HG03378 (cell line): ENCODE measurements around the gene GNAS.
A peak's percentile ranks its signal among the peaks of the same experiment; 100 is the strongest.
"Not testable (repeated sequence)": the region's sequence is repeated elsewhere in the genome, so short reads cannot be mapped to it uniquely, and the experiment has no call there.

Experiments
- ATAC-seq: cut with Tn5 transposase; IDR thresholded peaks from one replicate; pipeline ENCODE4 v1.9.1; 2021; ENCODE audit warnings: mild to moderate bottlenecking, moderate library complexity; ENCODE audit not compliant: unreplicated experiment

Gene GNAS

DNA sequence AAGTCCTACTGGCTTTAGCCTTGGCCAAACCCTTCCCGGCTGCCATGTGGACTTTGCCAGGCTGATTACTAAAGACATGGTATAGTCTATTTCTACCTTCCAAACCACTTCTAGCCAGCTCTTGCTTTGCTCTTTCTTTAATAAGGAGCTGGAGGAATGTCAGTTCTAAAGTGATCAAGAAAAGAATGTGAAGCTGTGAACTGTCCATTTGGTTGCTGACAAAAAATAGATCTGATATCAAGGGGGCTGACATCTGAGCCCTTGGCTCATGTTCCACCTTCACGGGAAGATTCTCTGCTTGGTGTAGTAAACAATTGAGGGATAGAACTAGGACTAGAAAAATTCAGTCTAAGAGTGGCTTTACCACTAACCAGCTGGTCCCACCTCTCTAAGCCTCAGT lies 24.4 kb upstream of the GNAS start:
- ATAC-seq, result no peak

- not testable (repeated sequence) for ATAC-seq
These were observed 23.7 kb upstream of the GNAS start for GRCh38 chr20:58828804-58829203.

DNA sequence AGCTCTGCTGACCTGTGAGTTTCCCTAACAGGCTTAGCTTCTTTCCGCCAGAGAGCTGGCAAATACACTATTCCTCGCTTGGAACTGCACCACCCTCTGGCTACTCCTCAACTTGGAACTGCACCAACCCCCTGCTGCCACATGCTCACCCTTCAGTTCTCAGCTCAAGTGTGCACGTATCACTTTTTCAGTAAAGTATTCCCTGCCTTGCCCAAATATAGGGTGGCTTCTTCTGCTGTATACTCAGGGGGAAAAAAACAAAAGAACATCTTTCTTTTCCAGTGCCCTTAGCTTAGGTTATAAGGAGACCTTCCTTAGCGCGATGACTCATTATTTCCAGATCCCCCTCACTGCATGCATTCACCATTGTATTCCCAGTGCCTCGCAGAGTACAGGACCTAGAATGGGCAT lies 23.0 kb upstream of the GNAS start:
- no peak for ATAC-seq

- ATAC-seq, result no peak
These were observed 20.1 kb upstream of the GNAS start for GRCh38 chr20:58832457-58832856.

DNA sequence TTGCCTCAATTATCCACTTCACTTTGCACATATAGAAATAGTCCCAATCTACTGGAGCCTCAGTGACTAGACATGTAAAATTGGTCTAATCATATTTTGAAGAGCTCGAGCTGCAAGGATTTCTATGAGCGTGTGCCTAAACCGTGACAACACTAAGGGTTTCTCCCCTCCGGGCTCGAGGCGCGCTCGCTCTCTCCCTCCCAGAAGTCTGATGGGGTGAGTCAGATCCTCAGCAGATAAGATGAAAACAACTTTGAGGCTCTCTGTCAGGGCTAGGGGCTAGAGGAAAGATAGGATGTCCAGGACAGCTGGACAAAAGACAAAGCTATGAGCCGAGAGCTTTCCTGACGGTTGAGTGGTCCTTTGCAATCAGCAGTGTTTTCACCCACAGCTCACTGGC lies 18.6 kb upstream of the GNAS start:
- no peak for ATAC-seq

DNA sequence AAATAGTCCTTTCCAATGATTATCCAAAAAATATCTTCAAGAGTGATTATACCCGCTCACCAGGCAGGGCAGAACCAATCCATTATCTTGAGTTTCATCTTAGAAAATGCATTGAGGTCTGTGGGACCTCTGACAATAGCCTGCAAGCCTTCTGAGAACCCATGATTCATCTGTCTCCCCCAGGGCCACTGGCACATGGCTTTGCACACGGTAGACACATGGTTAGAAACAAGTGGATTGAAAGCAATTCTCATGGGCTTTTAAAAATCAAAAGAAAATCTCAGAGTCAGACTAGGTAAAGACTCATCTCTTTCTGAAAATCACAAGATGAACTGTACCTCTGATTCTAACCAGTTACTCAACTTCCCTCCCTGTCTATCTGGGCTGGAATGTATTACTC lies 17.3 kb upstream of the GNAS start:
- ATAC-seq, result no peak

DNA sequence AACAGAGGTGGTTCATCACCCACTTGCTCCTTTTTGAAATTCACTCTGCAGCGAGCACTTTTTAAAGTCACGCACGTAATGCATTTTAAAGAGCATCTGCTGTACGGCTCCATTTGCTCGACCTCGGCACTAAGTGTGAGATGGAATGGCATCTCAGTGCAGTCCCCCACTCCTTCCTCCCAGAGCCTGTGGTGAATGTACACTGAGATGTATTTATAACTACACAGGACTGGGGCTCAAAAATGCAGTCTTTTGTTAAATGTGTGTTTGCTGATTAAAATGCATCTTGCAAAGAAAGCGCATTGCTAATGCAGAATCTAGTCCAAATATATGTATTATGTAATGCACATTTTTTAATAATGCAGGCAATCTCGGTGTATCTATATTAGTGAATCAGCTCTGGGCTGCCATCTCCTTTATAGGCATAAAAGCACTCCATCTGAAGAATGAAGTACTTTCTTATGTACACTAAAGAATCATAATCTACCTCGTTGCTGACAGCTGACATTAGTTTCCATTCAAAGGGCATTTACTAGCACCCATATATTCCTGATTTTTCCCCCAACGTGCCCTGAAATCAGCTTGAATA lies 15.8 kb upstream of the GNAS start:
- no peak for ATAC-seq

GRCh38 chr20:58837717-58838116 lies 14.8 kb upstream of the GNAS start:
- no peak for ATAC-seq

- ATAC-seq, result no peak
These were observed 14.3 kb upstream of the GNAS start for GRCh38 chr20:58838174-58838573.

- no peak for ATAC-seq
These were observed 13.0 kb upstream of the GNAS start for GRCh38 chr20:58839474-58839874.

GRCh38 chr20:58839991-58840747 lies 12.3 kb upstream of the GNAS start:
- no peak for ATAC-seq

DNA sequence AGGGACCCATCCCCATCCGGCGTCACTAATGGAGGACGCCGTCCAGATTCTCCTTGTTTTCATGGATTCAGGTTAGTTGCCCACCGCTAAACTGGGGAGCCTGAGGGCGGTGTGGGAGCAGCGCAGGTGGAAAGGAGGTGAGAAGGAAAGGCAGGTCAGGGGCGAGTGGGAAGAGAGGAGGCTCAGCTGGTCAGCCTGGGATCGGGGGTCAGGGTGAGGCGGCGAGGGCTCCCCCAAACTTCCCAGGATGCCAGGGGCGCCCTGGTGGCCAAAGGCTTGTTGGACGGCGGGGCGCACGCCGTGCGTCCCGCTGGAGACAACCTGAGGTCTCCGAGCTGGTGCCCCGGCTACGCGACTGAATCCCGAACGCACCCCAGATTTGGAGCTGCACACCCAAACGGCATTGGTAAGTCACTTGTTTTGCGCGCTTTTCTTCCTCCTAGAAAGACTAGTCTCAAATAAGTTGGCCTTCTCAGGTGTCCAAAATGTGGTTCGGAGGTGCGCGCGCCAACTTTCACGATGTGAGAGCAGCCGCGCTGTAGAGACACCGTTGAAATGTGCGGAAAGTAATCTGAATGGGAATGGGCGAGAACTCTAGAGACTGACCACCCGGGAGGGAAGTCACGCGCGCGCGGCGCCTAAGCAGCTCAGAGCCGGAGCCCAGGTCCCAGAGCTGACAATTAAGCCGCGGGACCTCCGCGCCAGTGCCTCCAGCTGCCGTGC lies 11.5 kb upstream of the GNAS start:
- no peak for ATAC-seq

DNA sequence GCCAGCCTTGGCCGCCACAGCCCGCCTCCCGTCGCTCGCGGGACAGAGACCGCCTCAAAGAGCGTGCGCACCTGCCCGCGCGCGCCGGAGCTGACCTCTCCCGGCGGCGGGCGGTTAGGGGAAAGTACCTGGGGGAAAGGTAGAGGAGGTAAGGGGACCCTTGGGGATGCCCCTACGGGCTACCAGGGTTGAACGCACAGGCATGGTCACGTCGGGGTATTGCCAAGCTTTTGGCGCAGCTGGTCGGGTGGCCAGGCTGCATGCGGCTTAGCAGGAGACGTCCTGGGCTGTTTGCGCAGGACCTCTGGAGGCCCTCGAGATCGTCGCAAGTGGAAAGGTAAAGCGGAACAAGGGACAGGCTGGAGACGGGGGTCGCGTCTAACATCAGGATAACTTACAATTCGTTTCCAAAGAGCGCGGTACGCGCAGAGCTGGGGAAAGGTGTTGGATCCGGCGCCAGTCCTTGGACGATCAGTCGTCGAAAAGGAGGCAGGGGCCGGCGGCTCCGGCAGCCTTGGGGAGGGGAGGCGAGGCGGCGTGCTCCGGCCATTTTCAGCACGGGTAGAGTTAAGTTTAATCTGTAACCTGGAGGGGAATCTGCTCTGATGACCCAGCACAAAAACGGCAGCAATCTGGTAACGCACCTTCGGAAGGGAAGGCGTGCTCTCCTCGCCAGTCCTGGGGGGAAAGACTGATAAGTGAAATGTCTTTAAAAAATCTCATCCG lies 10.8 kb upstream of the GNAS start:
- ATAC-seq, result no peak

- no peak for ATAC-seq
These were observed 10.2 kb upstream of the GNAS start for GRCh38 chr20:58842276-58842675.

GRCh38 chr20:58843128-58843556 lies 9.4 kb upstream of the GNAS start:
- no peak for ATAC-seq

- ATAC-seq, result no peak
These were observed 6.8 kb upstream of the GNAS start for GRCh38 chr20:58845706-58846105.

- ATAC-seq, result no peak
These were observed 5.1 kb upstream of the GNAS start for GRCh38 chr20:58847463-58847862.

GRCh38 chr20:58850693-58851174 lies 1.8 kb upstream of the GNAS start, which contains the start of gene GNAS-AS1:
Gene GNAS-AS1, minus strand, starts transcription at chr20:58850902.
- peak; percentile 71 for ATAC-seq

GRCh38 chr20:58851221-58851968 lies 1.1 kb upstream of the GNAS start:
- ATAC-seq, result no peak

DNA sequence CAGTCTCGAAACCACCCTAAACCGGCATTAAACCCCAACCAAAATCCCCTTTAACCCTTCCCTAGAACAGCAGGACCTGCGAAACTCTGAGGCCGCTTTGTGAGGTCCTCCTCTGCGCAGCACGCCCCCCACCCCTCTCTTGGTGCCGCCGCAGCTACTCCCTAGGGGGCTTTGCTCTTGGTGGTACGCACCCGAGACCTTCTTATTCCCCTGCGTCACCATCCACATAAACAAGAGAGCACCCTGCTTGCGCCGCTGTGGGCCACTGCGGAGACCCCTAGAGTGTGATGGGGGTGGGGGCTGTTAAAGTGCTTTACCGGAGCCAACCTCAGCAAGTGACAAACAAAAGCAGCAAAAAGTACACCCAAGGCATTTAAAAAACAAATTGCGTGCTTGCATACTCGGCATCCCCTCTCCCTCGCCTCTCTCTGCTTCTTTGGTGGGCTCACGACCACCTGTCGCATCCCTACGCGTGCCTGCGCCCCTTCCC lies 502 bp upstream of the GNAS start:
- no peak for ATAC-seq
